ENCODE results near the gene APP.

DNA sequence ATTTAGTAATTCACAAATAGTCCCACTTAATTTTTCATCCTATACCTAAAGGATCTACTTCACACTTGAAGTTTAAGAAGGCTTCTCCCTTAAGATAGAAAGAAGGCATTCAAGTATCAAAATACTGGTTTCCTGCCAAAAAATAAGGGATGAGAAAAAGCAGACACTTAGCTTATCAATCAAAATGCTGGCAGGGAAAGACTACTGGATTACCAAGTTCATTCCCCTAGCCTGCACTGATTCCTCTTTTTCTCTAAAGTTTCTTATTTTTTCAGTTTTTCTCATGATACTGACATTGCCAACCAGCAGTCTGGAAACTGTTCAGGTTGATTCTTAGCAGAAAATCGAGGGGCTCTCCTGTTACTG lies 231.2 kb downstream of the APP start:
- TF ChIP-seq POLR2AphosphoS5 (IDR thresholded peaks at IDR 0.05) (no peak), POLR2A (IDR thresholded peaks at IDR 0.05) (no peak), CTCF (IDR thresholded peaks at IDR 0.05) (no peak)
